NCI-H345 (cell line): Measurements from ENCODE around the gene LRRC10B.
"Not testable (repeated sequence)": the region's sequence is repeated elsewhere in the genome, so short reads cannot be mapped to it uniquely, and the experiment has no call there.

ENCODE experiments used
- DNase-seq: peaks from one replicate; lab custom pipeline; 2025; lab: John Stamatoyannopoulos, UW

Gene LRRC10B

GRCh38 chr11:61507962-61508861, at the start of gene LRRC10B:
TSS of gene LRRC10B (plus strand) at chr11:61508749. CDS start at chr11:61508999, 250 bp downstream.
- peak; percentile 87 for DNase-seq

DNA sequence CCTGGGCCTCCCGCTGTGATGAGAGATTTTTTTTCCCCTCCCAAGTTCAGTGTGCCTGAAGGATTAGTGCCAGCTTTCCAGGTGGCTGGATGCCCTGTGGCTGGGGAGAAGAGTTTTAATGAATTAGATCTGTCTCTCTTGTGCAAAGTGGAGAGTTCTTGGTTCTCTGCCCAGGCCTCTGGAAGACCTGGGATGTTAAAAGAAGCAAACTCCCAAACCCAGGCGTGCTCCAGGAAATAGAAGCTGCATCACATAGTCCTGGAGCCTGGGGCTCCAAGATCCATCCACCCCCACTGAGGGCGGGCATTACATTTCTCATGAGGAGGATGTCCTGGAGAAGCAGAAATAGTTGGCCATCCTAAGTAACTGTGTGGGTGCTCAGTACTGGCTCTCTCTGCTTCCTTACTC, 48.1 kb upstream of the LRRC10B start:
- peak; percentile 47 for DNase-seq

DNA sequence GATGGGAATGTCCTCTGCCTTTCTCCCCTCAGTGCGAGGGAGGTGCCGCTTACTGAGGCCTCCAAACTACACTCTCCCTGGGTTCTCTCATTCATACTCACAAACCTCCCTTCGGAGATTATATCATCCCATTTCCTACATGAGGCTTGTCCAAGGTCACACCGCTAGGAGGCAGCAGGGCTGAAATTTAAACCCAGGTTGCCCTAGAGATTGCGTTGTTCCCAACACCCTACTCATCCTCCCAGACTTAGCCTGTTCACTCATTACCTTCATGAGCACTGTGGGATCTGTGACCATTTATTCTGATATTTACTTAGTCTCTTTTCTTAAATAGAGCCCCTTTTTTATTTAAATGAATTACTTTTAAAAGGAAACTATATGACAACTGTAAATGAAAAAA, 47.6 kb upstream of the LRRC10B start:
- no peak for DNase-seq

DNA sequence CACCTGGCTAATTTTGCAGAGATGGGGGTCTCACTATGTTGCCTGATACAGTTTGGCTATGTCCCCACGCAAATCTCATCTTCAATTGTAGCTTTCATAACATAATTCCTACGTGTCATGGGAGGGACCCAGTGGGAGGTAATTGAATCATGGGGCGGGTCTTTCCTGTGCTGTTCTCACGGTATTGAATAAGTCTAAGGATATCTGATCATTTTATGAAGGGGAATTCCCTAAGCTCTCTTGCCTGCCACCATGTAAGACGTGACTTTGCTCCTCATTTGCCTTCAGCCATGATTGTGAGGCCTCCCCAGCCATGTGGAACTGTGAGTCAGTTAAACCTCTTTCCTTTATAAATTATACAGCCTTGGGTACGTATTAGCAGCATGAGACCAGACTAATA, 40.9 kb upstream of the LRRC10B start:
- not testable (repeated sequence) for DNase-seq

- DNase-seq: no peak
Observed at GRCh38 chr11:61468002-61468401, 40.5 kb upstream of the LRRC10B start.

- no peak for DNase-seq
Observed at GRCh38 chr11:61472282-61472681, 36.3 kb upstream of the LRRC10B start.

DNA sequence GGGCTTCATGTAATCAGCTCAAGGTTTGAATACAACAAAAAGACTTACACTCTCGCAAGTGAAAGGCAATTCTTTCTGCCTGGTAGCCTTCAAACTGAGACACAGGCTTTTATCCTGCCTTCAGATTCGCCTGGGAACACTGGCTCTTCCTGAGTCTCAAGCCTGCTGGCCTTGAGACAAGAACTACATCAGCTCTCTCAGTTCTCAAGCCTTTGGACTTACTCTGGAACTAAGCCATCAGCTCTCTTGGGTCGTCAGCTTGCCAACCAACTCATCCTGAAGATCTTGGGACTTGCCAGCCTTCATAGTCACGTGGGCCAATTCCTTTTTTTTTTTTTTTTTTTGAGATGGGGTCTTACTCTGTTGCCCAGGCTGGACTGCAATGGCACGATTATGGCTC, 35.7 kb upstream of the LRRC10B start:
- no peak for DNase-seq

DNA sequence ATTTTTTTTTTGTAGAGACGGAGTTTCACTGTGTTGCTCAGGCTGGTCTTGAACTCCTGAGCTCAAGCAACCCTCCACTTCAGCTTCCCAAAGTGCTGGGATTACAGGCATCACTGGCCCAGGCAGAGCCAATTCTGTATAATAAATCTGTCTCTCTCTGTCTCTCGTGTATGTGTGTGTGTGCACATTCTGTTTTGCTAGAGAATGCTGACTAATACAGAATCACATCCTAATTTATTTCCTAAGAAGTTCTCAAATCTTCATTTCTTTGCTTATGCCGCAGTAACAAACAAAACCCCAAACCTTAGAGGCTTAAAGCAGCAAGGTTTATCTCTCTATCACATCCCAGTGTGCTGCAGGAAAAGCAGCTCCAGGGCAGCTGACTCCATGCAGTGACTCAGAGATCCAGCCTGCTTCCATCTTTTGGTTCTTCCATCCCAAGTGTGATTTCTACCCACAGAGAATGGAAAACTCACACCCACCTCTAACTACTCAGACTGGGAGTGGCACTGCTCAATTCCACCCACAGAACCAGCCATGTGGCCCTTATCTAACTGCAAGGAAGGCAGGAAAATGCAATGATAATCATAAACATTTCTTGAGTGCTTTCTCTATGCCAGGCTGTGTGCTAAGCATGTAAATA, 35.1 kb upstream of the LRRC10B start:
- no peak for DNase-seq

DNA sequence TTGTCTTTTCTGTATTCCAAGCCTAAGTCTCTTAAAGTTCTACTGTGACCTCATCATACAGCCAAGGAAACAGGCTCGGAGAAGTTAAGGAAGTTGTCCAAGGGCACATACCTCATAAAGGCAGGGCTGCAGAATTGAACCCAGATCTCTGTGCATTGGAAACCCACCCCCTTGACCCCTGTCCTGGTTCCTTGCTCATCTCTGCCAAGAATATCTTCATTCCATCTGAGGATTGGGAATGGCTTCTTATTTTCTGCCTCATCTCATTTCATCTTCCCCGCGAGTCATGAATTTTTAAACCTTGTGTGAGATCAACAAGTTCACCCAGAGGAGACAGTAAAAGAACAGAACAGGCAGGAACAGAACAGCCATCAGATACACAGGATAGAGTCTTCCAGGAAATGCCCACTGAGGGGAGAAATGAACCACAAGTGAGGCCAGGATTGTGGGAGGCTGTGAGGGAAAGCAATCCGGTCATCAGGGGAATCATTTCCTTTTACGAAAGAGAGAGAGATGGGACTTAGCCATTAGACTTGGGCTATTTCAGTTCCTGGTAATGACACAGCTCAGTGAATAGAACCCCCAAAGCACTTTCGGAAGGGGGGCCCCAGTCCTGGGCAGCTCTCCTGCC, 34.4 kb upstream of the LRRC10B start:
- DNase-seq: no peak

DNA sequence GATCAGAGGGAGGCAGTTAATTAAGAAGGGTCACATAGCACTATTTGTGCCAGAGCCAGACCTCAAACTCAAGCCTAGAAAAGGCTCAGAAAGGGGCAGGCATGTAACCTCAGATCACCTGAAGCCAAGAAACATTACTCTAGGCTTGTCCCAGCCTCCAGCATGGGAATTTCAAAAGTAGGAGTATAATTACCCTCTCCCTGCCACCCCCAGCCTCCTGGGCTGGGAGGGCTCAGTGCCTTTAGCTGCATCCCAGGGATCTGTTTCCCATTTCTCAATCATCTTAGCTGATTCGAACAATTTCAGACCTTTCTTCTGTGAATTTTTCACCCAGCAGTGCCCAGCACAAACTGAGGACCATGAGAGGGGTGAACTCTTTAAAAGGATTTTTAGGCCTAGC, 33.1 kb upstream of the LRRC10B start:
- no peak for DNase-seq

GRCh38 chr11:61476371-61476770, 32.2 kb upstream of the LRRC10B start:
- no peak for DNase-seq

GRCh38 chr11:61477126-61477525, 31.4 kb upstream of the LRRC10B start:
- DNase-seq: no peak

DNA sequence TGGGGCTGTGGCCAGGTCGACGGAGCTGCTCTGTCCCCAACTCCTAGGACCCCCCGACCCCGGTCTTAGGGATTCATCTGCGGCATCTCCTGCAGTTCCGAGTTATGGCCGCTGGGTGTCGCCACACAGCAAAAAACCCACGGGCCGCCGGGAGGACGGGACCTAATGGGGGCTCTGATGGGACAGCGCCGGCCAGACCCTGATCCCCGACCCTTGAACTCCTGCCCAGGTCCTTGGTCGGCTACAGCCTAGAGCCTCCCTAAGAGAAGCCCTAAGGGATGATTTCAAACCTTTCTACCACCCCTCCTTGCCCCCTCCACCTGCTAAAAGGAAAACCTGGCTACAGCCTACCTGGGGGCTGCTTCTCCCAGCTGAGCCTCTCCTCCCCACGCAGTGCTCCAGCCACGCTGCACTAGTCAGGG, 30.8 kb upstream of the LRRC10B start:
- DNase-seq: peak; percentile 25

GRCh38 chr11:61479360-61480058, 29.0 kb upstream of the LRRC10B start:
- not testable (repeated sequence) for DNase-seq

DNA sequence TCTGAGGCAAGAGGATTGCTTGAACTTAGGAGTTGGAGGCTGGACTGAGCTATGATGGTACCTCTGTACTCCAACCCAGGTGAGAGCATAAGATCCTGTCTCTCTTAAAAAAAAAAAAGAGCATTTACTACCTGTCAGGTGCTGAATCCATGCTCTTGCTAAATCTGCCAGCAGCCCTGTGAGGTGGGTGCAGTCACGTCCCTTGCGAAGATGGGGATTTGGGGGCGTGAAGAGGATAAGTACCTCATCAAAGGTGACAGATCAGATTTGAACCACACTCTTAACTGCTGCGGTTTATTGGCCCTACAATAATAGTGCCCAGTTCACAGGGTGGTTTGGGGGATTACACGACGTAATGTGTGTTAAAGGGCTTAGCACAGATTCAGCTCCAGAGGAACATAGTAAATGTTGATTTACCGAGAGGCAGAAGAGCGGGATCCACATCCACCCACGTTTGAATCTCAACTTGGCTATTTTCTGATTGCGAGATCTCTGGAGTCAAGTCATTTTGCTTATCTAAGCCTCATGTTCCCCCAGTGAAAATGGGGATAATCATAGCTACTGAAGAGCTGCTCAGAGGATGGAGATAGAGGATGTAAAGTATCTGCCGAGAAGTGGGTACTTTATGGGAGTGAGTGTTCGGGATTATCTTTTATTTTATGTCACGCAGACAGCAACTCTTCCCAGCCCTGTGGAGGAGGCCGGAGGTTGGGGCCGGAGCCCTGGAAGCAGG, 28.1 kb upstream of the LRRC10B start:
- no peak for DNase-seq

DNA sequence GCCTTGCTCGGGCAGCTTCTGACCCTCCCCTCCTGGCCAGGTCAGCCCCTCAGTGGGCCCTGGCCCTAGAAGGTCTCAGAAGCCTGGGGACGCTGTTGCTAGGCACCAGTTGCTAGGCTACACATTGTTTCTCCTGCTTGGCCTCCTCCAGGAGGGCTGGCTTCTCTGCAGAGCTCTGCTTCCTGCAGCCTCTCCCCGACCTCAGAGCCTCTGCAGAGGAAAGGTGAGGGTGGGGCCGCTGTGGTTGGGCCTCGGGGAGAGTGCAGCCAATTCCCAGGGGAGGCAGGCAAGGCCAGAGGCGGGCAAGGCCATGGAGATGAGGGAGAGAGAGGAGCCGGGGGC, 27.6 kb upstream of the LRRC10B start:
- DNase-seq: peak; percentile 28

DNA sequence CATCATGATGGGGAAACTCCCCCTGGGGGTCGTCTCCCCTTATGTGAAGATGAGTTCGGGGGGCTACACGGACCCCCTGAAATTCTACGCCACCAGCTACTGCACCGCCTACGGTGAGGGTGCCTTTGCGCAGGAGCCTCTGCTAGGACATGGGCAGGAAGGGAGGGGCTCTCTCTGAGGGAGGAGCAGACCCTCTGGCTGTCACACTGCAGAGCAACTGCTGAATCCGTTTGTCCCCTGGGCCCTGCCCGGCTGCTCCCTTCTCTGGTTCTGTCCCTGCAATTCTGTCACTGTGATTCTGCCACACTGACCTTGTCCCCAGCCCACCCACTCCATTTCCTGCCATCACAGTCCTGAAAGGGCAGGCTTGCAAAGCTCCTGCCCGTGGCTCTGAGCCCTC, 26.7 kb upstream of the LRRC10B start:
- DNase-seq: no peak

DNA sequence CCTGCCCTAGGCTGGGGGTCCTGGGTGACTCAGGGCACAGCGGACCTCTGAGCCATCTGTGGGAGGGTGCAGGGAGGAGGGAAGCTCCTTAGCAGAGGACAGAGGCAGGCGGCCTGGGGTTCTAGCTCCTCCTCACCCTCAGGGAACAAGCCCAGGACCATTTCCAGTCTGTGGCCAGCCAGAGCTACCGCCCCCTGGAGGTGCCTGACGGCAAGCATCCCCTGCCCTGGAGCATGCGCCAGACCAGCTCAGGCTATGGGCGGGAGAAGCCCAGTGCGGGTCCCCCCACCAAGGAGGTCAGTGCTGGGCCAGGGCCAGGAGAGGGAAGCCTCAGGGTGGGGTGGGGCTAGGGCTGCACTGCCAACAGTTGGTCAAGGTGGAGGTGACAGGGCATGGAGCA, 26.0 kb upstream of the LRRC10B start:
- no peak for DNase-seq

DNA sequence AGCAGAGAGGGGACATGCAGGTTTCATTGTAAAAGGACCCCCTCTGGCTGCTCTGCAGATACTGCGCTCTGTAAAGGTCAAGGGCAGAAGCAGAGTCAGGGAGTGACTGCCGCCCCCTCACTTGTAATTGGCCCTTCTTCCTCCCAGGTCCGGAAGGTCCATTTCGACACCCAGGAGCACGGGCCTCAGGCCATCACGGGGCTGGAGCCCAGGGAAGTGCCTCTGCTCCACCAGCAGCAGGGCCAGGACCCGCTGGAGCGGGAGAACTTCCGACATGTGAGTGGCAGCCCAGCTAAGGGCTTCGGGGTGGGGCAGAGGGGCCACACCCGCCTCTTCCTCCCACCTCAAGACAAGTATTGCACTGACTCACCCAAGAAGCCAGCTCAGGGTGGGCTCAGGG, 24.0 kb upstream of the LRRC10B start:
- DNase-seq: no peak

DNA sequence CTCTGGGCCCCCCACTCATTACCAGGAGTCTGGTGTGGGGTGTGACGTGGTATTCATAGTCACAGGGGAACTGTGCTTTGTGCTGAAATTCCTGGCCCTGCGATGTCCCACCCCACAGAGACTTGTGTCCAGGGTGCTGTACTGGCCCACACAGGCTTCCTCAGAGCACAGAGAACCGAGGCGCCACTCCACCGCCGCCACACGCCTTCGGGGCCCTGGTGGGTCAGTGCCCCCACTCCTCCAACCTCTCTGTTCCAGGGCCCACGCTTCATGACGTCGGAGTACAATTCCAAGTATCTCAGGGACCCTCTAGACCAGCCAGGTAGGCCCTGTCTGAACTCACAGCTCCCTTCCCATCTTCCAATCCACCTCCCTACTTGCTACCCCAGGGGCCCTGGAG, 23.5 kb upstream of the LRRC10B start:
- no peak for DNase-seq

GRCh38 chr11:61486011-61486620, 22.4 kb upstream of the LRRC10B start:
- DNase-seq: no peak
